GM12878 (cell line): Measurements from ENCODE around the gene ZNF124. TPM values are rescaled to one million over a fixed set of nuclear protein-coding genes. Genes with fewer than 3 reads are reported as not detected.
"Not testable (repeated sequence)": the region's sequence is repeated elsewhere in the genome, so short reads cannot be mapped to it uniquely, and the experiment has no call there.

Experiments
- ATAC-seq: fragments of 200-7000 bp; cut with Tn5 transposase; 3 replicates; pipeline ENCODE4 v1.9.1; 2020; ENCODE audit warnings: mild to moderate bottlenecking, moderate library complexity
- BruUV-seq: library from RNA; stranded (reverse); fragments of 400-500 nt; replicated peaks from 2 replicates; lab custom pipeline; 2021; lab: Mats Ljungman, UMichigan
- CTCF ChIA-PET: fragments of 300-600 bp; sonication (Branson Sonifier 250); formaldehyde crosslinking; extraction: SDS; loops from one replicate; lab custom pipeline; 2021; ENCODE audit warnings: inconsistent platforms; lab: Yijun Ruan, JAX
- POLR2A ChIA-PET: fragments of 350-600 bp; formaldehyde crosslinking; extraction: SDS; loops from one replicate; lab custom pipeline; 2021; ENCODE audit warnings: inconsistent platforms; lab: Charles Lee
- RAD21 ChIA-PET: fragments of 300-600 bp; sonication (Branson Sonifier 250); formaldehyde crosslinking; loops from one replicate; lab custom pipeline; 2023; ENCODE audit warnings: antibody characterized with exemption; ENCODE audit not compliant: unreplicated experiment; lab: Charles Lee
- SMC1A ChIA-PET: fragments of 300-600 bp; sonication (Branson Sonifier 250); formaldehyde crosslinking; loops from one replicate; lab custom pipeline; 2023; ENCODE audit not compliant: unreplicated experiment, uncharacterized antibody; lab: Charles Lee
- DNase-seq: peaks from one replicate; pipeline ENCODE4 v3.0.0-alpha.2; 2011; ENCODE audit warnings: low read depth, low spot score
- FAIRE-seq: peaks from 3 replicates; lab custom pipeline; 2011; peaks lifted over from hg19 to GRCh38; lab: Jason Lieb, UNC
- H2AFZ ChIP-seq: 2 replicates; pipeline ENCODE4 v1.6.0; 2011; ENCODE audit warnings: low read depth, low read length, control low read depth; ENCODE audit not compliant: control insufficient read depth
- H3K27ac ChIP-seq: 2 replicates; pipeline ENCODE4 v1.5.1; 2011; ENCODE audit warnings: control low read depth; ENCODE audit not compliant: control insufficient read depth, insufficient read depth
- H3K27me3 ChIP-seq, 2 experiments: replicated peaks in 1 of 2; 2 replicates each; pipeline versions ENCODE4 v1.6.0 to v1.6.1; 2011; ENCODE audit warnings: low read length in 1 of 2; ENCODE audit not compliant: control insufficient read depth in 2 of 2, insufficient read depth in 2 of 2
- H3K36me3 ChIP-seq, 2 experiments: 2 replicates each; pipeline ENCODE4 v1.5.1; 2011; ENCODE audit warnings: low read length in 1 of 2; ENCODE audit not compliant: control insufficient read depth in 2 of 2, insufficient read depth in 2 of 2
- H3K4me1 ChIP-seq: 2 replicates; pipeline ENCODE4 v1.6.1; 2011; ENCODE audit warnings: mild to moderate bottlenecking, low read length, moderate library complexity, mixed read lengths; ENCODE audit not compliant: control insufficient read depth, insufficient read depth
- H3K4me2 ChIP-seq: 2 replicates; pipeline ENCODE4 v1.6.0; 2011; ENCODE audit warnings: control low read depth; ENCODE audit not compliant: control insufficient read depth, insufficient read depth
- H3K4me3 ChIP-seq: fragments of 200-600 bp; sonication (generic); 2 replicates; pipeline ENCODE4 v1.5.1; 2016
- H3K79me2 ChIP-seq: 2 replicates; pipeline ENCODE4 v1.6.0; 2011; ENCODE audit warnings: low read length; ENCODE audit not compliant: control insufficient read depth, insufficient read depth
- H3K9ac ChIP-seq: 2 replicates; pipeline ENCODE4 v1.8.0; 2011; ENCODE audit warnings: low read length, control low read depth, mixed read lengths; ENCODE audit not compliant: control insufficient read depth, insufficient read depth
- H3K9me3 ChIP-seq: replicated peaks from 3 replicates; pipeline ENCODE4 v1.5.1; 2011; ENCODE audit warnings: mild to moderate bottlenecking, low read length; ENCODE audit not compliant: control insufficient read depth, insufficient read depth
- H4K20me1 ChIP-seq: 2 replicates; pipeline ENCODE4 v1.6.0; 2011; ENCODE audit not compliant: control insufficient read depth, insufficient read depth
- CEBPB ChIP-seq, 2 experiments: fragments of 150-350 bp in 1 of 2; IDR thresholded peaks; 2 replicates each; pipeline ENCODE4 v1.6.1; 2012 to 2014; ENCODE audit warnings: low read depth in 2 of 2, low read length in 2 of 2, borderline replicate concordance in 1 of 2, inconsistent platforms in 1 of 2
- RUNX3 ChIP-seq: IDR thresholded peaks from 2 replicates; pipeline ENCODE4 v1.6.1; 2012; ENCODE audit warnings: low read length, inconsistent platforms
- SRF ChIP-seq, 2 experiments: IDR thresholded peaks; 2 replicates each; pipeline ENCODE4 v1.6.1; 2011; ENCODE audit warnings: low read depth in 2 of 2, low read length in 2 of 2, mild to moderate bottlenecking in 1 of 2, moderate library complexity in 1 of 2
- WGBS: methylation state at CpG from one replicate; pipeline ENCODE4 v1.1.6; 2016; ENCODE audit warnings: low lambda C conversion rate; ENCODE audit not compliant: insufficient replicate concordance, insufficient coverage; ENCODE audit errors: missing lambda C conversion rate; 5-methylcytosine and 5-hydroxymethylcytosine counted together
- in situ Hi-C: fragments of 300-500 bp; cut with MboI; formaldehyde crosslinking; loops from 9 replicates; pipeline ENCODE4 v1.14.3; 2018; ENCODE audit warnings: mixed read lengths
- intact Hi-C: fragments of 100-400 bp; cut with micrococcal nuclease; formaldehyde crosslinking; loops from one replicate; pipeline ENCODE4 v1.14.2; 2022; ENCODE audit not compliant: unreplicated experiment
- polyA plus RNA-seq, 11 experiments: library from polyadenylated mRNA; depleted of rRNA in 4 of 11; unstranded in 6 of 11; stranded (reverse) in 5 of 11; fragments of >200 nt; fragmentation: Nextera tagmentation in 4 of 11; fragmentation: Illumina TruSeq in 1 of 11; extraction: Ambion mirVana in 4 of 11; extraction: Trizol in 1 of 11; gene quantifications; 1 replicate in 1 of 11; 2 replicates in 10 of 11; pipeline versions ENCODE4 v1.2.1 to v1.2.3, GENCODE V29; 2011 to 2016; ENCODE audit warnings: inconsistent platforms in 2 of 11, missing spikeins in 2 of 11, low read depth in 1 of 11
- total RNA-seq, 4 experiments: library from RNA; depleted of rRNA in 3 of 4; stranded (reverse); fragments of >200 nt in 3 of 4; fragmentation: Illumina TruSeq in 1 of 4; extraction: Trizol in 1 of 4; gene quantifications; 2 replicates each; pipeline versions ENCODE4 v1.2.1 to v1.2.3, GENCODE V29; 2013 to 2021

Gene ZNF124
- total and polyA plus RNA-seq, 10 of the 15 experiments (the other 5 are each of a cell fraction or from before 2014, with no cell fraction given), result 6.8 to 37.5 (median 12.5) TPM

DNA sequence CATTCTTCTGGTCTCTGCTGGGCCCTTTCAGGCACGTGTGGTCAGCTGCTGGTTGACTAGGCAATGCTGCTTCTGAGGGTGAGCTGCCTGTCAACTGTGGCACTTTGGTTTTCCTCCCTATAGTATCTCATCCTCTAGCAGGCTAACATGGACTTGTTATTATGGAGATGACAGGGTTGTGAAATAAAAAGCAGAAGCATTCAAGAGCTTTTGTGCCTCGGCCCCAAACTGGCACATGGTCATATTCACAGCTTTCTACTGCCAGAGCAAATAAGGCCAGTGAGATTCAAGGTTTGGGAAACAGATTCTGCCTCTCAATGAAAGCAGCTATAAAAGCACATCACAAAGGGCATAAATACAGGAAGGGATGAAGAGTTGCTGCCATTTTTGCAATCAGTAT is 1.6 kb upstream of the ZNF124 start (continued):
- TF ChIP-seq CEBPB (IDR thresholded peaks at IDR 0.05; ENCODE audit: borderline replicate concordance in 1 of 2, low read depth in 2 of 2, low read length in 2 of 2), result no peak

DNA sequence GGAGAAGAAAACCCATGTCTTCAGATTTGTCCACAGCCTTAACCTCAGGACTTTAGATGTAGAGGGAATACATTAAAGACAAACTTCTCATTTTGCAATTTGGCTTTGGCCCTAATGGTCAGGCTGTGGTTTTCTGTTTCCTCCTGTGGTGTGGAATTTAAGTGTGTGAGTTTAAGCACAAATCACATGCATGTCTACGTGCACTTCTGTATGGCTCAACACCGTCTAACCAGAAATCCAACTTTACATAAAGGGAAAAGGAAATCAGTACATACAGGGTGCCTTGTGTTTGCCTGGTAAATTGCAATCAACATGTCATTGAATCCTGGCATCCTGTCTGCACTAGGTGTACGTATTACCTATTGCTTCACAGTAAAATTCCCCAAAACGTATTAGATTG is 1.2 kb upstream of the ZNF124 start:
- H3K4me3 ChIP-seq, result no peak overlapping the region
- BruUV-seq, result no TSS peak
- no peaks in the 10 kb centered on the region for H3K36me3 ChIP-seq
- peaks cover 5% of the 10 kb centered on the region; the same call in 2 of the 3 replicates for H3K9me3 ChIP-seq
- ChIA-PET CTCF (no interaction called here), POLR2A (no interaction called here), RAD21 (no interaction called here), SMC1A (interaction anchor here (1.0 kb wide), 1 partner anchor 13 kb away, joined by 3 read pairs; no protein-coding TSS in a partner anchor)
- H3K79me2 ChIP-seq, result peaks cover 13% of the 10 kb centered on the region
- no peaks in the 10 kb centered on the region for H3K4me1 ChIP-seq
- no peak overlapping the region for H3K4me2 ChIP-seq
- no peaks in the 10 kb centered on the region for H4K20me1 ChIP-seq
- peak; percentile 19 for DNase-seq
- no peak for ATAC-seq
- WGBS, result 49% methylated on average over 4 of the region's 4 CpGs
- no peaks in the 10 kb centered on the region for H3K27me3 ChIP-seq
- in situ Hi-C loops (no loop called here), intact Hi-C loops (no loop called here)
- no peak for FAIRE-seq
- H2AFZ ChIP-seq, result no peak overlapping the region
- TF ChIP-seq RUNX3 (peak; percentile 55), SRF (IDR thresholded peaks at IDR 0.05; ENCODE audit: low read depth in 2 of 2, low read length in 2 of 2) (no peak)
- no peak overlapping the region for H3K9ac ChIP-seq
- no peak overlapping the region for H3K27ac ChIP-seq

DNA sequence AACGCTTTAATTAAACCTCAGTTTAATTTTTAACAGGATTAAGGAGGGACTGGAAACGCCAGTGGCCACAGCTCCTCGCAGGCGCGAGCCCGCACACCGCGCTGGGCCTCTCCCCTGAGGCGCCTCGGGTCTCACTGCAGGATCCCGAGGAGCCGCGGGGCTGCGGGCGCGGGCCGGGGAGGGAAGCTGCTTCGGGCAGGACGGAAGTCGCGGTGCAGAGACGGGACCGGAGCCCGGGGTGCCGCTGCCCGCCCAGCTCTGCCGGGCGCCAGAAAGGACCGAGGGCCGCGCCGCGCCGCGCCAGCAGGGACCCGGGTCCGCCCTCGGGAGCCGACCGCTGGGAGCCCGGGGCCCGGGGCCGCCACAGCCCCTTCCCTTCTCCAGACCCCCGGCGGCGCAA is 377 bp downstream of the ZNF124 start:
- CTCF ChIA-PET, H3K27me3 ChIP-seq, FAIRE-seq, H3K27ac ChIP-seq, H3K4me1 ChIP-seq, POLR2A ChIA-PET, in situ Hi-C loops, SMC1A ChIA-PET, H3K4me2 ChIP-seq, H3K9ac ChIP-seq, H2AFZ ChIP-seq, intact Hi-C loops, H3K4me3 ChIP-seq, H3K36me3 ChIP-seq, DNase-seq, RAD21 ChIA-PET, H4K20me1 ChIP-seq: not testable (repeated sequence)
- peaks cover 10% of the 10 kb centered on the region for H3K9me3 ChIP-seq
- ATAC-seq, result peak; percentile 82
- H3K79me2 ChIP-seq, result peaks cover 25% of the 10 kb centered on the region
- BruUV-seq, result TSS peak; percentile 72
- WGBS, result no CpG with 5 or more reads among the region's 46 CpGs
